Measurements from ENCODE around the gene SCN2B.

Gene SCN2B

GRCh38 chr11:118124929-118125535 is 51.4 kb downstream of the SCN2B start:
- DNase-seq (ENCODE audit: low spot score): no peak
- TF ChIP-seq, protein P1, sequence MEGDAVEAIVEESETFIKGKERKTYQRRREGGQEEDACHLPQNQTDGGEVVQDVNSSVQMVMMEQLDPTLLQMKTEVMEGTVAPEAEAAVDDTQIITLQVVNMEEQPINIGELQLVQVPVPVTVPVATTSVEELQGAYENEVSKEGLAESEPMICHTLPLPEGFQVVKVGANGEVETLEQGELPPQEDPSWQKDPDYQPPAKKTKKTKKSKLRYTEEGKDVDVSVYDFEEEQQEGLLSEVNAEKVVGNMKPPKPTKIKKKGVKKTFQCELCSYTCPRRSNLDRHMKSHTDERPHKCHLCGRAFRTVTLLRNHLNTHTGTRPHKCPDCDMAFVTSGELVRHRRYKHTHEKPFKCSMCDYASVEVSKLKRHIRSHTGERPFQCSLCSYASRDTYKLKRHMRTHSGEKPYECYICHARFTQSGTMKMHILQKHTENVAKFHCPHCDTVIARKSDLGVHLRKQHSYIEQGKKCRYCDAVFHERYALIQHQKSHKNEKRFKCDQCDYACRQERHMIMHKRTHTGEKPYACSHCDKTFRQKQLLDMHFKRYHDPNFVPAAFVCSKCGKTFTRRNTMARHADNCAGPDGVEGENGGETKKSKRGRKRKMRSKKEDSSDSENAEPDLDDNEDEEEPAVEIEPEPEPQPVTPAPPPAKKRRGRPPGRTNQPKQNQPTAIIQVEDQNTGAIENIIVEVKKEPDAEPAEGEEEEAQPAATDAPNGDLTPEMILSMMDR (IDR thresholded peaks at IDR 0.05; ENCODE audit: borderline replicate concordance, control extremely low read depth, extremely low read depth, insufficient read depth, missing control alignments): no peak
- in situ Hi-C loops (cut with MboI; ENCODE audit: low sequenced_read_pairs, unreplicated experiment): no loop called here

DNA sequence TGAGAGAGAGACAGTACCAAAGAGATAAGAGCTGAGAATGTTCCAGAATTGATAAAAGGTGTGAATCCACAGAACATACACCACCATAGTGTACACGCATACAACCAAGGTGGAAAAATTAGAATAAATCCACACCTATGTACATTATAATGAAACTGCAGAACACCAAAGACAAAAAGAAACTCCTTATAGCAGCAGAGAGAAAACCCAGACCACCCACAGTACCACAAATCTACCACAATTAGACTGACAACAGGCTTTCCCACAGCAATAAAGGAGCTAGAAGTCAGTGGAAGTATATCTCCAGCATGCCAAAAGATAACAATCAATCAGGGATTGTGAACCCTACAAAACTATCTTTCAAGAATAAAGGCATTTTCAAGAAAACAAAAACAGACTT is 55.6 kb downstream of the SCN2B start:
- in situ Hi-C loops (cut with MboI; ENCODE audit: low sequenced_read_pairs, unreplicated experiment): no loop called here
- TF ChIP-seq, protein P1 (IDR thresholded peaks at IDR 0.05; ENCODE audit: borderline replicate concordance, control extremely low read depth, extremely low read depth, insufficient read depth, missing control alignments): no peak
- no peak for DNase-seq (ENCODE audit: low spot score)

- in situ Hi-C loops (cut with MboI; ENCODE audit: low sequenced_read_pairs, unreplicated experiment): no loop called here
- TF ChIP-seq, protein P1 (IDR thresholded peaks at IDR 0.05; ENCODE audit: borderline replicate concordance, control extremely low read depth, extremely low read depth, insufficient read depth, missing control alignments): no peak
- no peak for DNase-seq (ENCODE audit: low spot score)
These were observed 58.4 kb downstream of the SCN2B start for GRCh38 chr11:118117790-118118601.

DNA sequence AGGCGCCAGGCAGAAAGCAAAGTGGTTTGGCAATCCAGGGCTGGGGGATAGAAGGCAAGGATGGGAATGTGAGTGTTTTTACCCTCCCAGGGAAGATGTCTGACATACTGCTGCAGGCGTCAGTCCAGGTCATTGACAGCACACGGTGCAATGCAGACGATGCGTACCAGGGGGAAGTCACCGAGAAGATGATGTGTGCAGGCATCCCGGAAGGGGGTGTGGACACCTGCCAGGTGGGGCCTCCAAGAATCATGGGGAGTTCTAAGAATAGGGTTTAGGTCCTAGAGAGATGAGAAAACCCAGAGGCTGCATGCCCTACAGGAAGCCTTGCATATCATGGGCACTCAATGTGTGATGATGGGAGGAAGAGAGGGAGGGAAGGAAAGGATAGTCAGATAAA is 61.4 kb downstream of the SCN2B start:
- in situ Hi-C loops (cut with MboI; ENCODE audit: low sequenced_read_pairs, unreplicated experiment): no loop called here
- DNase-seq (ENCODE audit: low spot score): no peak
- TF ChIP-seq, protein P1 (IDR thresholded peaks at IDR 0.05; ENCODE audit: borderline replicate concordance, control extremely low read depth, extremely low read depth, insufficient read depth, missing control alignments): no peak

DNA sequence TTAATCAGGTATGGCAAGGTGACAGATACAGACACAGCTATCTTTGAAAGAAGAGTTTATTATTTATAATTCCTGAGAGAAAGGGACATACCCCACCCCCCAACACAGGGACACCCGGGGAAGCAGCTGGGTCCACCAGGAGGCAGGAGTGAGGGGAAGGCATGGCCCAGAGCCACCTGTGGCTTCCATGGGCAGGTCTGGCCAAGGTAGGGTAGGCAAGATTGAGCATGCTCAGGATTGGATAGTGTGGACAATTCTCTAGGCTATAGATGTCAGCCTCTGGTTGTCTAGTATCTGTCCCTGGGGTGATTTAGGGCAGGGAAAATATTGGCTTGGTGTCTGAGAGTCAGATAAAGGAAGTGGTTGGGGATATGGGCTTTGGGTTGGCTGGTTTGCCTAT is 62.2 kb downstream of the SCN2B start:
- TF ChIP-seq, protein P1 (IDR thresholded peaks at IDR 0.05; ENCODE audit: borderline replicate concordance, control extremely low read depth, extremely low read depth, insufficient read depth, missing control alignments): no peak
- in situ Hi-C loops (cut with MboI; ENCODE audit: low sequenced_read_pairs, unreplicated experiment): no loop called here
- no peak for DNase-seq (ENCODE audit: low spot score)

DNA sequence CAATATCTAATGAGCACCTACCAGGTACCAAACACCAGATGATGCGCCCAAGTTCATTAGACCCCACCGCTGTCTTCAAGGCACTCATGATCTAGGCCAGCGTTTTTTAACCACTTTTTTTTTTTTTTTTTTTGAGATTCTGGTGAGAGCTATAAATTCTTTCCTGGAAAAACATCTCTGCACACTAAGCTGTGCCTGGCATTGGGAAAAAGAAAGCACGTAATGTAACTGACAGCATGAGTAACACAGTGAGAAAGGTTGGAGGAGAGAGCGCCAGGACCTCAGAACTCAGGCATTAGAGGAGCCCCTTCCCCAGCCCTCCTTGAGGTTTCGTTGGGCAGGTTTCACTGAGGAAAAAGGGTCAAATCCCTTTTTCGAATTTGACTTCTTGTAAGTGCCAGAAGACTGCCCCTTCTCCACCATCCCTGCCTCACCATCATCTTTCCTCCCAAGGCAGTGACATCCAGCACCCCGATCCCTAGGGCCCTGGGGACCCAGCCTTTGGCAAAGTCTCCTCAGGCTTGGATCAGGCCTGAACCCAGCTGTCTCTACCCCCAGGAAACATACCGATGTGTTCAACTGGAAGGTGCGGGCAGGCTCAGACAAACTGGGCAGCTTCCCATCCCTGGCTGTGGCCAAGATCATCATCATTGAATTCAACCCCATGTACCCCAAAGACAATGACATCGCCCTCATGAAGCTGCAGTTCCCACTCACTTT is 63.6 kb downstream of the SCN2B start:
- DNase-seq (ENCODE audit: low spot score): no peak
- TF ChIP-seq, protein P1 (IDR thresholded peaks at IDR 0.05; ENCODE audit: borderline replicate concordance, control extremely low read depth, extremely low read depth, insufficient read depth, missing control alignments): no peak
- in situ Hi-C loops (cut with MboI; ENCODE audit: low sequenced_read_pairs, unreplicated experiment): no loop called here
